ENCODE results near the gene FARP1. TPM values are rescaled to one million over a fixed set of nuclear protein-coding genes. Genes with fewer than 3 reads are reported as not detected.

The FARP1 gene
- total and polyA plus RNA-seq, 2 of the 13 experiments (the other 11 are each of a cell fraction or from before 2014, with no cell fraction given), result 70.6 to 126 TPM

- no peak; the same call in none of the 2 replicates for TF ChIP-seq HOXA3 (CRISPR knock-in tag; IDR thresholded peaks at IDR 0.05)
- TF ChIP-seq CCDC6 (CRISPR knock-in tag; IDR thresholded peaks at IDR 0.05), result no peak
- no peak for TF ChIP-seq ZNF616 (CRISPR knock-in tag; IDR thresholded peaks at IDR 0.05; ENCODE audit: low read depth)
- 0 out of 2 replicates have a peak, but pooled peaks have one; percentile 24 for TF ChIP-seq MAX (IDR thresholded peaks at IDR 0.05)
- TF ChIP-seq FOXC1 (CRISPR knock-in tag; IDR thresholded peaks at IDR 0.05; ENCODE audit: borderline replicate concordance), result no peak
- TF ChIP-seq ZNF761 (CRISPR knock-in tag; conservative IDR thresholded peaks at IDR 0.05), result no peak
- TF ChIP-seq RBAK (CRISPR knock-in tag; IDR thresholded peaks at IDR 0.05), result no peak
- no peak for TF ChIP-seq ZBTB40 (IDR thresholded peaks at IDR 0.05)
- no peak for TF ChIP-seq ZBTB40 (CRISPR knock-in tag; IDR thresholded peaks at IDR 0.05)
- TF ChIP-seq DDIT3 (CRISPR knock-in tag; IDR thresholded peaks at IDR 0.05), result no peak
- no peak for TF ChIP-seq ZNF34 (CRISPR knock-in tag; IDR thresholded peaks at IDR 0.05; ENCODE audit: borderline replicate concordance)
- no peak for TF ChIP-seq MBD4 (IDR thresholded peaks at IDR 0.05; ENCODE audit: borderline replicate concordance, low read length)
- no peak for TF ChIP-seq SNRNP70 (IDR thresholded peaks at IDR 0.05; ENCODE audit: low read depth, low read length)
- no peak for TF ChIP-seq BATF2 (CRISPR knock-in tag; IDR thresholded peaks at IDR 0.05)
- TF ChIP-seq ZNF256 (CRISPR knock-in tag; conservative IDR thresholded peaks at IDR 0.05), result 0 out of 2 replicates have a peak, but pooled peaks have one; percentile 37
- peak; percentile 26; the same call in 1 of the 2 replicates for TF ChIP-seq ZMYM2 (CRISPR knock-in tag; IDR thresholded peaks at IDR 0.05)
- TF ChIP-seq TFDP2 (CRISPR knock-in tag; IDR thresholded peaks at IDR 0.05), result 0 out of 2 replicates have a peak, but pooled peaks have one; percentile 18
Measured at GRCh38 chr13:98273067-98273823, 130.4 kb downstream of the FARP1 start (continued).

All from HepG2 (cell line).